Panc1 (cell line): ENCODE data around the gene MNX1. TPM values are rescaled to one million over a fixed set of nuclear protein-coding genes. Genes with fewer than 3 reads are reported as not detected.

ENCODE experiments used
- ATAC-seq: fragments of 200-7000 bp; cut with Tn5 transposase; 2 replicates; pipeline ENCODE4 v1.9.1; 2020; ENCODE audit warnings: mild to moderate bottlenecking, moderate library complexity
- BruUV-seq: library from RNA; stranded (reverse); fragments of 400-500 nt; replicated peaks from 2 replicates; lab custom pipeline; 2021; lab: Mats Ljungman, UMichigan
- CTCF ChIA-PET: fragments of 300-600 bp; sonication (Branson Sonifier 250); formaldehyde crosslinking; loops from one replicate; lab custom pipeline; 2022; ENCODE audit warnings: antibody characterized with exemption; lab: Charles Lee
- POLR2A ChIA-PET: fragments of 300-600 bp; sonication (Branson Sonifier 250); formaldehyde crosslinking; loops from one replicate; lab custom pipeline; 2022; ENCODE audit warnings: antibody characterized with exemption; lab: Charles Lee
- DNase-seq: peaks from one replicate; pipeline ENCODE4 v3.0.0-alpha.2; 2010; ENCODE audit warnings: low read depth, low spot score
- H3K27ac ChIP-seq: 2 replicates; pipeline ENCODE4 v1.5.1; 2011; ENCODE audit warnings: mild to moderate bottlenecking, low read length, inconsistent platforms
- H3K27me3 ChIP-seq: fragments of 200-500 bp; sonication (Bioruptor generic); 2 replicates; pipeline ENCODE4 v1.6.0; 2014; ENCODE audit warnings: low read length, inconsistent platforms; ENCODE audit not compliant: control insufficient read depth, insufficient read depth
- H3K36me3 ChIP-seq: fragments of 200-500 bp; sonication (Bioruptor generic); 2 replicates; pipeline ENCODE4 v1.5.1; 2014; ENCODE audit warnings: inconsistent platforms, mild to moderate bottlenecking, low read length, moderate library complexity; ENCODE audit not compliant: control insufficient read depth, insufficient read depth
- H3K4me1 ChIP-seq: 2 replicates; pipeline ENCODE4 v1.5.1; 2011; ENCODE audit warnings: inconsistent platforms, mild to moderate bottlenecking, low read length, moderate library complexity; ENCODE audit not compliant: control insufficient read depth, insufficient read depth
- H3K4me3 ChIP-seq, 2 experiments: 2 replicates each; pipeline ENCODE4 v1.5.1; 2011 to 2012; ENCODE audit warnings: low read depth in 2 of 2, low read length in 2 of 2, mild to moderate bottlenecking in 2 of 2, inconsistent platforms in 1 of 2, moderate library complexity in 1 of 2
- H3K9me3 ChIP-seq: fragments of 200-500 bp; sonication (Bioruptor generic); 2 replicates; pipeline ENCODE4 v1.5.1; 2014; ENCODE audit warnings: low read depth, mild to moderate bottlenecking, inconsistent platforms, low read length, moderate library complexity; ENCODE audit not compliant: control insufficient read depth, insufficient read depth
- CTCF ChIP-seq: fragments of 450-650 bp; IDR thresholded peaks from 2 replicates; pipeline ENCODE4 v1.5.1; 2017; ENCODE audit warnings: mild to moderate bottlenecking
- POLR2AphosphoS5 ChIP-seq: IDR thresholded peaks from 2 replicates; pipeline ENCODE4 v1.6.1; 2012; ENCODE audit warnings: mild to moderate bottlenecking, low read depth, low read length, moderate library complexity
- REST ChIP-seq, 2 experiments: IDR thresholded peaks; 2 replicates each; pipeline ENCODE4 v1.6.1; 2011 to 2012; ENCODE audit warnings: low read depth in 2 of 2, control low read depth in 1 of 2, low read length in 1 of 2, mild to moderate bottlenecking in 1 of 2, moderate library complexity in 1 of 2; ENCODE audit not compliant: insufficient read depth in 1 of 2
- SIN3A ChIP-seq: IDR thresholded peaks from 2 replicates; pipeline ENCODE4 v1.6.1; 2012; ENCODE audit warnings: low read depth, mild to moderate bottlenecking, low read length, moderate library complexity, borderline replicate concordance; ENCODE audit not compliant: insufficient read depth
- TCF7L2 ChIP-seq: IDR thresholded peaks from 2 replicates; pipeline ENCODE4 v1.6.1; 2011; ENCODE audit warnings: mild to moderate bottlenecking, low read depth, low read length, inconsistent platforms
- in situ Hi-C: cut with HindIII; loops from 2 replicates; pipeline ENCODE4 v1.10.0; 2016; ENCODE audit warnings: low sequenced_read_pairs, low pct_unique_long_range_greater_than_20kb
- intact Hi-C: fragments of 100-400 bp; cut with micrococcal nuclease; formaldehyde crosslinking; loops from one replicate; pipeline ENCODE4 v1.10.0; 2022; ENCODE audit not compliant: unreplicated experiment
- total RNA-seq: library from RNA; stranded (reverse); gene quantifications from one replicate; pipeline ENCODE4 v1.2.1, GENCODE V29; 2021; ENCODE audit not compliant: unreplicated experiment

The MNX1 gene
- total RNA-seq, 1 experiment from 2014 or later, result 3.6 TPM

GRCh38 chr7:157023589-157023905 is 13.1 kb upstream of the MNX1 start:
- intact Hi-C loops, result no loop called here
- DNase-seq (no peak), ATAC-seq (no peak)
- Histone ChIP-seq H3K4me3 (no peak overlapping the region), H3K36me3 (no peaks in the 10 kb centered on the region), H3K27ac (no peak overlapping the region), H3K9me3 (no peaks in the 10 kb centered on the region), H3K27me3 (peaks cover 26% of the 10 kb centered on the region), H3K4me1 (peaks cover 5% of the 10 kb centered on the region)
- POLR2A ChIA-PET, result interaction anchor here (1.0 kb wide), 1 partner anchor 13 kb away, joined by 3 read pairs; the partner anchor contains the start of gene MNX1
- TF ChIP-seq SIN3A (no peak), REST (IDR thresholded peaks at IDR 0.05; ENCODE audit: insufficient read depth in 1 of 2, low read depth in 2 of 2, low read length in 1 of 2) (no peak), POLR2AphosphoS5 (no peak), TCF7L2 (no peak), CTCF (no peak)
- BruUV-seq, result no TSS peak
- CTCF ChIA-PET, result no interaction called here
- in situ Hi-C loops, result no loop called here

GRCh38 chr7:157022681-157023588 is 12.5 kb upstream of the MNX1 start:
- ATAC-seq (no peak), DNase-seq (no peak)
- H3K27me3 ChIP-seq, result peaks cover 26% of the 10 kb centered on the region
- BruUV-seq, result no TSS peak
- H3K36me3 ChIP-seq, result no peaks in the 10 kb centered on the region
- intact Hi-C loops (no loop called here), in situ Hi-C loops (no loop called here)
- TF ChIP-seq POLR2AphosphoS5 (no peak), CTCF (no peak), SIN3A (no peak), TCF7L2 (no peak), REST (IDR thresholded peaks at IDR 0.05; ENCODE audit: insufficient read depth in 1 of 2, low read depth in 2 of 2, low read length in 1 of 2) (no peak)
- peaks cover 5% of the 10 kb centered on the region for H3K4me1 ChIP-seq
- CTCF ChIA-PET, result no interaction called here
- H3K9me3 ChIP-seq, result no peaks in the 10 kb centered on the region
- POLR2A ChIA-PET, result interaction anchor here (0.6 to 1.0 kb wide), 2 partner anchors 12 to 130 kb away, joined by 3 read pairs; partner anchors contain the start of gene MNX1
- H3K4me3 ChIP-seq, result no peak overlapping the region
- H3K27ac ChIP-seq, result no peak overlapping the region
